GM12878 (cell line): ENCODE results near the gene ADAMTS13. TPM values are rescaled to one million over a fixed set of nuclear protein-coding genes. Genes with fewer than 3 reads are reported as not detected.

ENCODE experiments used
- ATAC-seq: fragments of 200-7000 bp; cut with Tn5 transposase; 3 replicates; pipeline ENCODE4 v1.9.1; 2020; ENCODE audit warnings: mild to moderate bottlenecking, moderate library complexity
- BruUV-seq: library from RNA; stranded (reverse); fragments of 400-500 nt; replicated peaks from 2 replicates; lab custom pipeline; 2021; lab: Mats Ljungman, UMichigan
- CTCF ChIA-PET: fragments of 300-600 bp; sonication (Branson Sonifier 250); formaldehyde crosslinking; extraction: SDS; loops from one replicate; lab custom pipeline; 2021; ENCODE audit warnings: inconsistent platforms; lab: Yijun Ruan, JAX
- POLR2A ChIA-PET: fragments of 350-600 bp; formaldehyde crosslinking; extraction: SDS; loops from one replicate; lab custom pipeline; 2021; ENCODE audit warnings: inconsistent platforms; lab: Charles Lee
- RAD21 ChIA-PET: fragments of 300-600 bp; sonication (Branson Sonifier 250); formaldehyde crosslinking; loops from one replicate; lab custom pipeline; 2023; ENCODE audit warnings: antibody characterized with exemption; ENCODE audit not compliant: unreplicated experiment; lab: Charles Lee
- SMC1A ChIA-PET: fragments of 300-600 bp; sonication (Branson Sonifier 250); formaldehyde crosslinking; loops from one replicate; lab custom pipeline; 2023; ENCODE audit not compliant: unreplicated experiment, uncharacterized antibody; lab: Charles Lee
- DNase-seq: peaks from one replicate; pipeline ENCODE4 v3.0.0-alpha.2; 2011; ENCODE audit warnings: low read depth, low spot score
- FAIRE-seq: peaks from 3 replicates; lab custom pipeline; 2011; peaks lifted over from hg19 to GRCh38; lab: Jason Lieb, UNC
- H2AFZ ChIP-seq: 2 replicates; pipeline ENCODE4 v1.6.0; 2011; ENCODE audit warnings: low read depth, low read length, control low read depth; ENCODE audit not compliant: control insufficient read depth
- H3K27ac ChIP-seq: 2 replicates; pipeline ENCODE4 v1.5.1; 2011; ENCODE audit warnings: control low read depth; ENCODE audit not compliant: control insufficient read depth, insufficient read depth
- H3K27me3 ChIP-seq, 2 experiments: replicated peaks in 1 of 2; 2 replicates each; pipeline versions ENCODE4 v1.6.0 to v1.6.1; 2011; ENCODE audit warnings: low read length in 1 of 2; ENCODE audit not compliant: control insufficient read depth in 2 of 2, insufficient read depth in 2 of 2
- H3K36me3 ChIP-seq, 2 experiments: 2 replicates each; pipeline ENCODE4 v1.5.1; 2011; ENCODE audit warnings: low read length in 1 of 2; ENCODE audit not compliant: control insufficient read depth in 2 of 2, insufficient read depth in 2 of 2
- H3K4me1 ChIP-seq: 2 replicates; pipeline ENCODE4 v1.6.1; 2011; ENCODE audit warnings: mild to moderate bottlenecking, low read length, moderate library complexity, mixed read lengths; ENCODE audit not compliant: control insufficient read depth, insufficient read depth
- H3K4me2 ChIP-seq: 2 replicates; pipeline ENCODE4 v1.6.0; 2011; ENCODE audit warnings: control low read depth; ENCODE audit not compliant: control insufficient read depth, insufficient read depth
- H3K4me3 ChIP-seq: fragments of 200-600 bp; sonication (generic); 2 replicates; pipeline ENCODE4 v1.5.1; 2016
- H3K79me2 ChIP-seq: 2 replicates; pipeline ENCODE4 v1.6.0; 2011; ENCODE audit warnings: low read length; ENCODE audit not compliant: control insufficient read depth, insufficient read depth
- H3K9ac ChIP-seq: 2 replicates; pipeline ENCODE4 v1.8.0; 2011; ENCODE audit warnings: low read length, control low read depth, mixed read lengths; ENCODE audit not compliant: control insufficient read depth, insufficient read depth
- H3K9me3 ChIP-seq: replicated peaks from 3 replicates; pipeline ENCODE4 v1.5.1; 2011; ENCODE audit warnings: mild to moderate bottlenecking, low read length; ENCODE audit not compliant: control insufficient read depth, insufficient read depth
- H4K20me1 ChIP-seq: 2 replicates; pipeline ENCODE4 v1.6.0; 2011; ENCODE audit not compliant: control insufficient read depth, insufficient read depth
- BHLHE40 ChIP-seq, 2 experiments: fragments of 450-650 bp in 1 of 2; IDR thresholded peaks; 2 replicates each; pipeline ENCODE4 v1.6.1; 2011 to 2017; ENCODE audit warnings: low read depth in 2 of 2, borderline replicate concordance in 1 of 2, improper control_type of control experiment in 1 of 2, low read length in 1 of 2, mild to moderate bottlenecking in 1 of 2
- CHD1 ChIP-seq: IDR thresholded peaks from 2 replicates; pipeline ENCODE4 v1.6.1; 2012; ENCODE audit warnings: low read depth, low read length, improper control_type of control experiment
- CHD4 ChIP-seq: fragments of 200-600 bp; sonication (generic); IDR thresholded peaks from 2 replicates; pipeline ENCODE4 v1.6.1; 2016; ENCODE audit warnings: mild to moderate bottlenecking
- CREB1 ChIP-seq: IDR thresholded peaks from 2 replicates; pipeline ENCODE4 v1.6.1; 2012; ENCODE audit warnings: low read depth, mild to moderate bottlenecking, inconsistent platforms
- IKZF1 ChIP-seq: fragments of 450-650 bp; conservative IDR thresholded peaks from 2 replicates; pipeline ENCODE4 v1.6.1; 2017; ENCODE audit warnings: antibody characterized with exemption, mild to moderate bottlenecking
- JUND ChIP-seq: IDR thresholded peaks from 2 replicates; pipeline ENCODE4 v1.6.1; 2012; ENCODE audit warnings: low read depth, mild to moderate bottlenecking, low read length, improper control_type of control experiment, moderate library complexity
- KAT2A ChIP-seq: conservative IDR thresholded peaks from 2 replicates; pipeline ENCODE4 v1.6.1; 2011; ENCODE audit warnings: low read depth, low read length; ENCODE audit not compliant: control insufficient read depth
- LARP7 ChIP-seq: fragments of 450-650 bp; IDR thresholded peaks from 2 replicates; pipeline ENCODE4 v1.6.1; 2017; ENCODE audit warnings: mild to moderate bottlenecking
- MTA3 ChIP-seq: IDR thresholded peaks from 2 replicates; pipeline ENCODE4 v1.6.1; 2012; ENCODE audit warnings: low read length, inconsistent platforms, borderline replicate concordance
- NFIC ChIP-seq: IDR thresholded peaks from 2 replicates; pipeline ENCODE4 v1.6.1; 2012; ENCODE audit warnings: low read depth, mild to moderate bottlenecking, inconsistent platforms, low read length, moderate library complexity
- NFXL1 ChIP-seq: fragments of 450-650 bp; IDR thresholded peaks from 2 replicates; pipeline ENCODE4 v1.6.1; 2017; ENCODE audit warnings: antibody characterized with exemption, mild to moderate bottlenecking, borderline replicate concordance
- RAD51 ChIP-seq: fragments of 450-650 bp; IDR thresholded peaks from 2 replicates; pipeline ENCODE4 v1.6.1; 2016; ENCODE audit warnings: moderate library complexity, mild to moderate bottlenecking, inconsistent platforms
- RUNX3 ChIP-seq: IDR thresholded peaks from 2 replicates; pipeline ENCODE4 v1.6.1; 2012; ENCODE audit warnings: low read length, inconsistent platforms
- SIX5 ChIP-seq: IDR thresholded peaks from 2 replicates; pipeline ENCODE4 v1.6.1; 2011; ENCODE audit warnings: mild to moderate bottlenecking, low read depth, low read length, moderate library complexity; ENCODE audit not compliant: severe bottlenecking
- SMAD5 ChIP-seq: IDR thresholded peaks from 2 replicates; pipeline ENCODE4 v1.6.1; 2016; ENCODE audit warnings: antibody characterized with exemption, low read depth
- SPI1 ChIP-seq: IDR thresholded peaks from 2 replicates; pipeline ENCODE4 v1.6.1; 2011; ENCODE audit warnings: low read depth, mild to moderate bottlenecking, low read length, moderate library complexity, borderline replicate concordance; ENCODE audit not compliant: insufficient read depth
- YY1 ChIP-seq: IDR thresholded peaks from 2 replicates; pipeline ENCODE4 v1.6.1; 2011; ENCODE audit warnings: low read depth, mild to moderate bottlenecking, low read length
- ZZZ3 ChIP-seq: IDR thresholded peaks from 2 replicates; pipeline ENCODE4 v1.6.1; 2011; ENCODE audit warnings: low read depth; ENCODE audit not compliant: control insufficient read depth, insufficient read length
- WGBS: methylation state at CpG from one replicate; pipeline ENCODE4 v1.1.6; 2016; ENCODE audit warnings: low lambda C conversion rate; ENCODE audit not compliant: insufficient replicate concordance, insufficient coverage; ENCODE audit errors: missing lambda C conversion rate; 5-methylcytosine and 5-hydroxymethylcytosine counted together
- in situ Hi-C: fragments of 300-500 bp; cut with MboI; formaldehyde crosslinking; loops from 9 replicates; pipeline ENCODE4 v1.14.3; 2018; ENCODE audit warnings: mixed read lengths
- intact Hi-C: fragments of 100-400 bp; cut with micrococcal nuclease; formaldehyde crosslinking; loops from one replicate; pipeline ENCODE4 v1.14.2; 2022; ENCODE audit not compliant: unreplicated experiment
- polyA plus RNA-seq, 11 experiments: library from polyadenylated mRNA; depleted of rRNA in 4 of 11; unstranded in 6 of 11; stranded (reverse) in 5 of 11; fragments of >200 nt; fragmentation: Nextera tagmentation in 4 of 11; fragmentation: Illumina TruSeq in 1 of 11; extraction: Ambion mirVana in 4 of 11; extraction: Trizol in 1 of 11; gene quantifications; 1 replicate in 1 of 11; 2 replicates in 10 of 11; pipeline versions ENCODE4 v1.2.1 to v1.2.3, GENCODE V29; 2011 to 2016; ENCODE audit warnings: inconsistent platforms in 2 of 11, missing spikeins in 2 of 11, low read depth in 1 of 11
- total RNA-seq, 4 experiments: library from RNA; depleted of rRNA in 3 of 4; stranded (reverse); fragments of >200 nt in 3 of 4; fragmentation: Illumina TruSeq in 1 of 4; extraction: Trizol in 1 of 4; gene quantifications; 2 replicates each; pipeline versions ENCODE4 v1.2.1 to v1.2.3, GENCODE V29; 2013 to 2021
- TF ChIP-seq, protein P1 (sequence below): IDR thresholded peaks from 2 replicates; pipeline ENCODE4 v1.6.1; 2011; ENCODE audit warnings: borderline replicate concordance, low read depth, mild to moderate bottlenecking, moderate library complexity, low read length; ENCODE audit not compliant: insufficient read depth, poor library complexity, severe bottlenecking

ADAMTS13 gene
- total and polyA plus RNA-seq, 10 of the 15 experiments (the other 5 are each of a cell fraction or from before 2014, with no cell fraction given): 0.08 to 2.4 (median 0.28) TPM

DNA sequence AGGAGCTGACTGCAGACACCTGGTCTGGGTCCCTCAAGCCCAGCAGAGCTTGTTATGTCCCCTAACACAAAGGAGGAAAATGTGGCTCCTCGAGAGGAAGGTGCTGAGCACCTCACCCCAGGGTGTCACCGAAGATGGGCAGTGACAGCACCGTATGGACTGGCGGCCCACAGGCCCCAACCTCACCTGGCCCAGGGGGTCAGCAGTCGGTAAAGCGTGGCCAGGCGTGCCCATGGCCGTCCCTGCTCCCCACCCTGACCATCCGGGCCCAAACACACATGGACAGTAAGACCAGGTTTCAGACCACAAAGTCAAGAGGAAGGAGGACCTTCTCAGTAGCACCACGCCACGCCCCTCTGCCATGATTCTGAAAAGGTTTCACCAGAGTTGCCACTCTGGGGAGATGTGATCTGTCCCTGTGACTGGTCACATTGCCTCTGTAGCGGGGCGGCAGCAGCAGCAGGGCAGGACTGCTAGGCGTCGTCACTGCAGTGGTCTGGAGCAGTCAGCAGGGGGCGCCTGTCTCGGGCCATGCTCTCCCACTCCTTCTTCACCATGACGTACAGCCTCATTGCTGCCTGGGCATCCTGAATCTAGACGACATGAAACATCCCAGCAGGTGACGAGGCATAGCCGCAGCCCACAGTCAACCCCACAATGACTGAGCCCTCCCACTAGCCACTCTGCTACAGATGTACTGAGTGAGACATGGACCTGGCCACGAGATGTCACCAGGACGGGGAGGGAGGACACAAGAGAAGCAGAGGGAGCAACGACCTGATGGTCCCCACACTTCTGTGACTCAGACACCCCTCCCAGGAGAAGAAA lies 15.5 kb upstream of the ADAMTS13 start:
- Histone ChIP-seq H4K20me1 (no peaks in the 10 kb centered on the region; the same call in 1 of the 2 replicates), H3K4me2 (no peak overlapping the region), H3K4me3 (no peak overlapping the region), H3K9me3 (no peaks in the 10 kb centered on the region), H3K79me2 (no peaks in the 10 kb centered on the region), H3K27ac (no peak overlapping the region), H3K36me3 (peaks cover 31 to 38% of the 10 kb centered on the region in 2 experiments; a peak in 3 of 4 replicates), H3K9ac (no peak overlapping the region), H3K27me3 (no peaks in the 10 kb centered on the region), H2AFZ (no peak overlapping the region), H3K4me1 (no peaks in the 10 kb centered on the region)
- SMC1A ChIA-PET: interaction anchor here (1.3 kb wide), 1 partner anchor 31 kb away, joined by 3 read pairs; no protein-coding TSS in a partner anchor
- 37% methylated on average over 24 of the region's 24 CpGs for WGBS
- CTCF ChIA-PET: interaction anchor here (0.6 to 1.7 kb wide), 6 partner anchors 9 to 250 kb away, joined by 3 to 6 read pairs (median 4); no protein-coding TSS in a partner anchor
- RAD21 ChIA-PET: interaction anchor here (1.5 kb wide), 1 partner anchor 53 kb away, joined by 3 read pairs; no protein-coding TSS in a partner anchor
- intact Hi-C loops: loop anchor here (1.0 kb wide), 2 partner anchors 31 to 80 kb away; no protein-coding TSS in a partner anchor
- peak; percentile 89 for FAIRE-seq
- ATAC-seq: peak; percentile 97
- in situ Hi-C loops: loop anchor here (5.0 kb wide), 1 partner anchor 76 kb away; no protein-coding TSS in a partner anchor
- DNase-seq: no peak
- no TSS peak for BruUV-seq
- POLR2A ChIA-PET: no interaction called here
- peak; percentile 53 for TF ChIP-seq RUNX3
- no peak for TF ChIP-seq RAD51
- TF ChIP-seq IKZF1: no peak
- peak; percentile 47; the same call in 1 of the 2 replicates for TF ChIP-seq LARP7
- TF ChIP-seq NFIC: no peak
- TF ChIP-seq YY1: peak; percentile 70
- TF ChIP-seq CHD1: no peak
- TF ChIP-seq MTA3: no peak
- no peak for TF ChIP-seq KAT2A
- TF ChIP-seq JUND: no peak
- TF ChIP-seq, protein P1, sequence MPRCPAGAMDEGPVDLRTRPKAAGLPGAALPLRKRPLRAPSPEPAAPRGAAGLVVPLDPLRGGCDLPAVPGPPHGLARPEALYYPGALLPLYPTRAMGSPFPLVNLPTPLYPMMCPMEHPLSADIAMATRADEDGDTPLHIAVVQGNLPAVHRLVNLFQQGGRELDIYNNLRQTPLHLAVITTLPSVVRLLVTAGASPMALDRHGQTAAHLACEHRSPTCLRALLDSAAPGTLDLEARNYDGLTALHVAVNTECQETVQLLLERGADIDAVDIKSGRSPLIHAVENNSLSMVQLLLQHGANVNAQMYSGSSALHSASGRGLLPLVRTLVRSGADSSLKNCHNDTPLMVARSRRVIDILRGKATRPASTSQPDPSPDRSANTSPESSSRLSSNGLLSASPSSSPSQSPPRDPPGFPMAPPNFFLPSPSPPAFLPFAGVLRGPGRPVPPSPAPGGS: no peak
- no peak for TF ChIP-seq ZZZ3
- no peak for TF ChIP-seq NFXL1
- TF ChIP-seq CREB1: peak; percentile 88
- no peak for TF ChIP-seq SPI1
- no peak for TF ChIP-seq CHD4
- peak in 1 of 2 experiments; percentile 40; a peak in 1 of 4 replicates for TF ChIP-seq BHLHE40 (IDR thresholded peaks at IDR 0.05; ENCODE audit: borderline replicate concordance in 1 of 2, low read depth in 2 of 2, low read length in 1 of 2)
- no peak for TF ChIP-seq SIX5
- no peak for TF ChIP-seq SMAD5
